ENCODE results near the gene FCHO1. TPM values are rescaled to one million over a fixed set of nuclear protein-coding genes. Genes with fewer than 3 reads are reported as not detected.
A peak's percentile ranks its signal among the peaks of the same experiment; 100 is the strongest.

Gene FCHO1
- total and polyA plus RNA-seq, 10 of the 15 experiments (the other 5 are each of a cell fraction or from before 2014, with no cell fraction given): 0.14 to 45.8 (median 15.8) TPM

DNA sequence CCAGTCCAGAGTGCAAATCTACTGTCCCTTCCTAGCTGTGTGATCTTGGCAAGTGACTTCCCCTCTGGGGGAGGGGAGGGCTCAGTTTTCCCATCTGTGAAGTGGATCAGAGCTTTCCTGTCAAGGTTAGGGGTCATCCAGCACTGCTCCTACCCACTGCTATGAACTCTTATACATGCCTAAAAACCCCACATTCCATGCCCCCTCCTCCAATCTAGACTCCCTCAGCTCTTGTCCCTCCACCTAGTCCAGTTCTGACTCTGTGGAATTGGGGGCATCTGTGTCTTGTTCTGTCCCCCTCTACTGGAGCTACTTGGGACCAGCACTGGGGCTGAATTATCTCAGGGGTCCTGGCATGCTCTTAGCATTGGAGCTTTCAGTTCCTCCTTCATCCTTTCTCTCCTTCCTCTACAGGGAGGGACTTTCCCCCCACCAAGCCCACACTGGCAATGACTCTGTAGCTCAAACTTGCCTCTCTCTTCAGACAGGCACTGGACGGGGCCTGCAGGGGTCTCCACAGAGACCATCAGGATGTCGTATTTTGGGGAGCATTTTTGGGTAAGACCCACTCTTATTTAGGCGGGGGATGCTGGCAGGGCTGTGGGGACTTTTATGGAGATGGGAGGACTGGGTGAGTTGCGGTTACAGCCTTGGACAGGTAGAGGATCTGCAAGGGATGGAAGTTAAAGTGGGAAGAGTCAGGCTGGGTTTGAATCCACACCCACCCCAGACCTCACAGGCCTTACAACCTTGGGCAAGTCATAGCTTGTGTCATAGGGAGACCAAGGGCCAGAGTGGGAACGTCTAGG, 3.6 kb downstream of the FCHO1 start (continued):
- TF ChIP-seq, protein P1, sequence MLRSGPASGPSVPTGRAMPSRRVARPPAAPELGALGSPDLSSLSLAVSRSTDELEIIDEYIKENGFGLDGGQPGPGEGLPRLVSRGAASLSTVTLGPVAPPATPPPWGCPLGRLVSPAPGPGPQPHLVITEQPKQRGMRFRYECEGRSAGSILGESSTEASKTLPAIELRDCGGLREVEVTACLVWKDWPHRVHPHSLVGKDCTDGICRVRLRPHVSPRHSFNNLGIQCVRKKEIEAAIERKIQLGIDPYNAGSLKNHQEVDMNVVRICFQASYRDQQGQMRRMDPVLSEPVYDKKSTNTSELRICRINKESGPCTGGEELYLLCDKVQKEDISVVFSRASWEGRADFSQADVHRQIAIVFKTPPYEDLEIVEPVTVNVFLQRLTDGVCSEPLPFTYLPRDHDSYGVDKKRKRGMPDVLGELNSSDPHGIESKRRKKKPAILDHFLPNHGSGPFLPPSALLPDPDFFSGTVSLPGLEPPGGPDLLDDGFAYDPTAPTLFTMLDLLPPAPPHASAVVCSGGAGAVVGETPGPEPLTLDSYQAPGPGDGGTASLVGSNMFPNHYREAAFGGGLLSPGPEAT (IDR thresholded peaks at IDR 0.05; ENCODE audit: low read depth): peak; percentile 91
- TF ChIP-seq IRF4 (IDR thresholded peaks at IDR 0.05; ENCODE audit: low read depth, low read length) (peak; percentile 94), PAX5 (IDR thresholded peaks at IDR 0.05; ENCODE audit: borderline replicate concordance, low read depth, low read length) (peak; percentile 64; the same call in 1 of the 2 replicates), SP1 (IDR thresholded peaks at IDR 0.05; ENCODE audit: low read depth, low read length) (peak; percentile 46), ZZZ3 (IDR thresholded peaks at IDR 0.05; ENCODE audit: control insufficient read depth, insufficient read length, low read depth) (no peak), CHD4 (IDR thresholded peaks at IDR 0.05) (no peak), STAT3 (IDR thresholded peaks at IDR 0.05; ENCODE audit: low read depth, low read length) (no peak), SMAD1 (IDR thresholded peaks at IDR 0.05; ENCODE audit: low read depth, partially characterized antibody) (no peak), STAT1 (conservative IDR thresholded peaks at IDR 0.05) (peak; percentile 17; the same call in 1 of the 2 replicates), FOS (IDR thresholded peaks at IDR 0.05; ENCODE audit: borderline replicate concordance, extremely low read depth, insufficient read length) (no peak), HDGF (IDR thresholded peaks at IDR 0.05) (peak; percentile 20), TBL1XR1 (IDR thresholded peaks at IDR 0.05; ENCODE audit: low read depth, low read length) (no peak), KDM1A (IDR thresholded peaks at IDR 0.05; ENCODE audit: borderline replicate concordance) (no peak), HDAC2 (IDR thresholded peaks at IDR 0.05) (no peak), WRNIP1 (IDR thresholded peaks at IDR 0.05; ENCODE audit: borderline replicate concordance, low read depth, low read length) (no peak), SIN3A (IDR thresholded peaks at IDR 0.05; ENCODE audit: low read depth, low read length) (no peak), ESRRA (IDR thresholded peaks at IDR 0.05; ENCODE audit: low read length) (no peak), HDAC6 (IDR thresholded peaks at IDR 0.05; ENCODE audit: unreplicated experiment) (no peak), PAX8 (IDR thresholded peaks at IDR 0.05) (no peak), ZNF217 (IDR thresholded peaks at IDR 0.05) (peak; percentile 93), SMC3 (IDR thresholded peaks at IDR 0.05; ENCODE audit: borderline replicate concordance, low read length) (peak; percentile 9; the same call in 1 of the 2 replicates), ATF3 (IDR thresholded peaks at IDR 0.05; ENCODE audit: borderline replicate concordance, extremely low read depth, low read depth, low read length) (no peak), POLR2AphosphoS5 (IDR thresholded peaks at IDR 0.05; ENCODE audit: low read length) (no peak), IRF3 (IDR thresholded peaks at IDR 0.05) (no peak), CBFB (IDR thresholded peaks at IDR 0.05; ENCODE audit: low read depth) (no peak), POU2F2 (IDR thresholded peaks at IDR 0.05; ENCODE audit: borderline replicate concordance, low read depth, low read length) (no peak; the same call in 2 of the 3 replicates), ZNF24 (IDR thresholded peaks at IDR 0.05) (no peak), NR2C2 (IDR thresholded peaks at IDR 0.05; ENCODE audit: borderline replicate concordance, control insufficient read depth, insufficient read length, low read depth) (no peak)
- TF ChIP-seq, protein P2, sequence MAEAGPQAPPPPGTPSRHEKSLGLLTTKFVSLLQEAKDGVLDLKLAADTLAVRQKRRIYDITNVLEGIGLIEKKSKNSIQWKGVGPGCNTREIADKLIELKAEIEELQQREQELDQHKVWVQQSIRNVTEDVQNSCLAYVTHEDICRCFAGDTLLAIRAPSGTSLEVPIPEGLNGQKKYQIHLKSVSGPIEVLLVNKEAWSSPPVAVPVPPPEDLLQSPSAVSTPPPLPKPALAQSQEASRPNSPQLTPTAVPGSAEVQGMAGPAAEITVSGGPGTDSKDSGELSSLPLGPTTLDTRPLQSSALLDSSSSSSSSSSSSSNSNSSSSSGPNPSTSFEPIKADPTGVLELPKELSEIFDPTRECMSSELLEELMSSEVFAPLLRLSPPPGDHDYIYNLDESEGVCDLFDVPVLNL (IDR thresholded peaks at IDR 0.05; ENCODE audit: low read depth, low read length): no peak
- TF ChIP-seq, protein P3, sequence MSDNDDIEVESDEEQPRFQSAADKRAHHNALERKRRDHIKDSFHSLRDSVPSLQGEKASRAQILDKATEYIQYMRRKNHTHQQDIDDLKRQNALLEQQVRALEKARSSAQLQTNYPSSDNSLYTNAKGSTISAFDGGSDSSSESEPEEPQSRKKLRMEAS (IDR thresholded peaks at IDR 0.05; ENCODE audit: low read depth, low read length): no peak

Data from GM12878 (cell line).